GM20431 (cell line): ENCODE measurements around the gene TARDBP.
"Not testable (repeated sequence)": the region's sequence is repeated elsewhere in the genome, so short reads cannot be mapped to it uniquely, and the experiment has no call there.

Experiments
- in situ Hi-C: fragments of 300-500 bp; cut with MseI, MboI; formaldehyde crosslinking; loops from one replicate; pipeline ENCODE4 v1.15.0; 2020; ENCODE audit warnings: low sequenced_read_pairs; ENCODE audit not compliant: unreplicated experiment

Gene TARDBP

GRCh38 chr1:10990828-10991227 lies 21.6 kb upstream of the TARDBP start:
- in situ Hi-C loops, result no loop called here

- in situ Hi-C loops, result not testable (repeated sequence)
These were observed 20.4 kb upstream of the TARDBP start for GRCh38 chr1:10992004-10992403.

GRCh38 chr1:10992864-10993263 lies 19.6 kb upstream of the TARDBP start:
- in situ Hi-C loops, result no loop called here

GRCh38 chr1:10996100-10996499 lies 16.4 kb upstream of the TARDBP start:
- in situ Hi-C loops, result no loop called here

- in situ Hi-C loops, result no loop called here
These were observed 11.9 kb upstream of the TARDBP start for GRCh38 chr1:11000526-11000925.

GRCh38 chr1:11013160-11013531 lies 692 bp downstream of the TARDBP start:
- in situ Hi-C loops, result no loop called here

- in situ Hi-C loops, result not testable (repeated sequence)
These were observed 6.9 kb downstream of the TARDBP start for GRCh38 chr1:11019358-11019757.

GRCh38 chr1:11019971-11020370 lies 7.5 kb downstream of the TARDBP start:
- in situ Hi-C loops, result no loop called here

GRCh38 chr1:11023201-11023600 lies 10.7 kb downstream of the TARDBP start:
- in situ Hi-C loops, result no loop called here

- in situ Hi-C loops, result no loop called here
These were observed 11.9 kb downstream of the TARDBP start for GRCh38 chr1:11024154-11024873.

GRCh38 chr1:11024874-11025203 lies 12.4 kb downstream of the TARDBP start:
- in situ Hi-C loops, result loop anchor here (25.0 kb wide), 1 partner anchor 612 kb away; no protein-coding TSS in a partner anchor

- in situ Hi-C loops, result loop anchor here (25.0 kb wide), 1 partner anchor 612 kb away; no protein-coding TSS in a partner anchor
These were observed 13.2 kb downstream of the TARDBP start for GRCh38 chr1:11025618-11026017.

GRCh38 chr1:11026052-11026451 lies 13.6 kb downstream of the TARDBP start:
- in situ Hi-C loops, result loop anchor here (25.0 kb wide), 1 partner anchor 611 kb away; no protein-coding TSS in a partner anchor

GRCh38 chr1:11026903-11027302 lies 14.4 kb downstream of the TARDBP start:
- in situ Hi-C loops, result loop anchor here (25.0 kb wide), 1 partner anchor 610 kb away; no protein-coding TSS in a partner anchor

- in situ Hi-C loops, result loop anchor here (25.0 kb wide), 1 partner anchor 610 kb away; no protein-coding TSS in a partner anchor
These were observed 14.9 kb downstream of the TARDBP start for GRCh38 chr1:11027316-11027715.

- in situ Hi-C loops, result loop anchor here (25.0 kb wide), 1 partner anchor 609 kb away; no protein-coding TSS in a partner anchor
These were observed 15.6 kb downstream of the TARDBP start for GRCh38 chr1:11028018-11028417.

GRCh38 chr1:11030865-11031264 lies 18.4 kb downstream of the TARDBP start:
- in situ Hi-C loops, result loop anchor here (25.0 kb wide), 1 partner anchor 606 kb away; no protein-coding TSS in a partner anchor

GRCh38 chr1:11031624-11032262 lies 19.3 kb downstream of the TARDBP start:
- in situ Hi-C loops, result loop anchor here (25.0 kb wide), 1 partner anchor 606 kb away; no protein-coding TSS in a partner anchor

GRCh38 chr1:11037019-11037739 lies 24.7 kb downstream of the TARDBP start:
- in situ Hi-C loops, result loop anchor here (25.0 kb wide), 1 partner anchor 600 kb away; no protein-coding TSS in a partner anchor

GRCh38 chr1:11037740-11038182 lies 25.3 kb downstream of the TARDBP start:
- in situ Hi-C loops, result loop anchor here (25.0 kb wide), 1 partner anchor 600 kb away; no protein-coding TSS in a partner anchor
